GM12864 (cell line): Measurements from ENCODE around the gene ROPN1L.
"Not testable (repeated sequence)": the region's sequence is repeated elsewhere in the genome, so short reads cannot be mapped to it uniquely, and the experiment has no call there.

Source experiments
- DNase-seq: peaks from one replicate; pipeline ENCODE4 v3.0.0-alpha.2; 2011; ENCODE audit warnings: low read depth
- H3K4me3 ChIP-seq: 2 replicates; pipeline ENCODE4 v1.5.1; 2011; ENCODE audit warnings: mild to moderate bottlenecking, low read depth, low read length, control low read depth
- CTCF ChIP-seq: IDR thresholded peaks from 2 replicates; pipeline ENCODE4 v1.5.1; 2011; ENCODE audit warnings: low read depth, mild to moderate bottlenecking, moderate library complexity, low read length, control low read depth, inconsistent platforms; ENCODE audit errors: missing control alignments

The ROPN1L gene

GRCh38 chr5:10441083-10441991 is at the start of gene ROPN1L:
TSS of gene ROPN1L (plus strand) at chr5:10441879. CDS start at chr5:10442168, 289 bp downstream.
- TF ChIP-seq CTCF, result no peak
- DNase-seq, result peak; percentile 42

DNA sequence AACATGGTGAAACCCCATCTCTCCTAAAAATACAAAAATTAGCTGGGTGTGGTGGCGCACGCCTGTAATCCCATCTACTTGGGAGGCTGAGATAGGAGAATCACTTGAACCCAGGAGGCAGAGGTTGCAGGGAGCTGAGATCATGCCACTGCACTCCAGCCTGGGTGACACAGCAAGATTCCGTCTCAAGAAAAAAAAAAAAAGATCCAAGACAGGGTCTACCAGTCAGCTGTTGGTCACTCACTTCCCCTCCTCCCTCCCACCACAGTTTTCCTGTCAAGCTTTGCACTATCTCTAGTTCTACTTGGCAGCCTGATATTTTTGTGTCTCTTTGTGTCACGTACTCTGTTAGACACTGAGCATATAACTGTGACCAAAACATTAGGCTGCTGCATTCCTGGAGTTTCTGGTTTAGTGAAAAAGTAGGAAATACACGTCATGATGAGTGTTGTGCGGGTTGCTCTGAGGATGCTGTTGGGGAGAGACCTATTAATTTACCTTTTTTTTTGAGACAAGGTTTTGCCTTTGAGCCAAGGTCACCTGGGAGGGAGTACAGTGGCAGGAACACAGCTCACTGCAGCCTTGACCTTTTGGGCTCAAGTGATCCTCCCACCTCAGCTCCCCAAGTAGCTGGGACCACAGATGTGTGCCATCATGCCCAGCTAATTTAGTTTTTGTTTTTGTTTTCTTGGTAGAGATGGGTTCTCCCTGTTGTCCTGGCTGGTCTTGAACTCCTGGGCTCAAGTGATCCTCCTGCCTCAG is 48.9 kb upstream of the ROPN1L start:
- not testable (repeated sequence) for H3K4me3 ChIP-seq, DNase-seq

More at GRCh38 chr5:10441083-10441991, at the start of gene ROPN1L:
- peak within 1 kb of the TSS; percentile 69 for H3K4me3 ChIP-seq

DNA sequence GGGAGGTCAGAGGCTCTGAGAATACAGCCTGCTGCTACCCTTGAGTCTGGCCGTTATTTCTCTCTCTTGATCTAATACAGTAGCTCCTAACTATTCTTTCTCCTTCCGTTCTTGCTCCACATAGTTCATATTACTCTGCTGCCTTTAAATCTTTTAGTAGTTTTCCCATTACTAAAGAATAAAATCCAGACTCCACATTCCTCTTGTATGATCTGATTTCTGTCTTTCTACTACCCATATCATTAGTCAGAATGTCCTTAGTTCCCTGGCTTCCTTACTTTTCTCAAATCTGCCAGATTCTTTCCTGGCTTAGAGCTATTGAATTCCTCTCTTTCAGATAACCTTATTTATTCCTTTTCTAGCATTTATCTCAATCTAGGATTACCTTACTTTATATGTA is 48.2 kb upstream of the ROPN1L start:
- no peak overlapping the region for H3K4me3 ChIP-seq
- DNase-seq, result no peak
- TF ChIP-seq CTCF, result no peak

GRCh38 chr5:10396552-10396951 is 45.1 kb upstream of the ROPN1L start:
- TF ChIP-seq CTCF, result no peak
- no peak for DNase-seq
- no peak overlapping the region for H3K4me3 ChIP-seq

GRCh38 chr5:10399839-10400238 is 41.8 kb upstream of the ROPN1L start:
- TF ChIP-seq CTCF, result no peak
- no peak overlapping the region for H3K4me3 ChIP-seq
- no peak for DNase-seq

DNA sequence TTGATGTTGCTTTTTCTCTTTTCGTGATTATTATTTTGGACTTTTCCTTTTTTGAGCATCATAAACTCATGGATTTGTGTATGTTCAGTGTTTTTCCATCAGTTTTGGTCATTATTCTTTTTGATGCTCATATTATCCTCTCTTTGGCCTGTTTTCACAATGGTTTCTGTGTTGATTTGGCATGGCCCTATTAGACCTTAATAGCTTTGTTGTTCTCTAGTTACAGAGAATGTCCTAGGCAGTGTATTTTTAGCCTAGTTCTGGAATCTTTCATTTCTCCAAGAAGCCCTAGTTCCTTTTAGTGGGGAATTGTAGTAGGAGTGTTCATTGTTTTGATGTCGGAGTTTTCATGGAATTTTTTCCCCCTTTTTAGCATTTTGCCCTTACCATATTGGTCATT is 41.3 kb upstream of the ROPN1L start:
- no peak for DNase-seq
- TF ChIP-seq CTCF, result no peak
- no peak overlapping the region for H3K4me3 ChIP-seq

- no peak for DNase-seq
- H3K4me3 ChIP-seq, result no peak overlapping the region
- TF ChIP-seq CTCF, result no peak
Measured at GRCh38 chr5:10400831-10401230, 40.8 kb upstream of the ROPN1L start.
